CD4-positive, CD25-positive, alpha-beta regulatory T cell (primary cell): ENCODE measurements around the gene TPPP3. TPM values are rescaled to one million over a fixed set of nuclear protein-coding genes. Genes with fewer than 3 reads are reported as not detected.
A peak's percentile ranks its signal among the peaks of the same experiment; 100 is the strongest.

Experiments used
- ATAC-seq, 2 donors: fragments of 150-1000 bp; cut with Tn5 transposase; one replicate each; pipeline ENCODE4 v1.10.0; 2021; ENCODE audit warnings: low read depth in 2 of 2, moderate number of reproducible peaks in 2 of 2, moderate library complexity in 1 of 2
- DNase-seq, 3 donors: peaks; one replicate each; pipeline versions ENCODE4 v3.0.0 to v3.0.0-alpha.2; 2012 to 2022; ENCODE audit warnings: mixed read lengths in 1 of 3
- H3K27ac ChIP-seq: one replicate; pipeline ENCODE4 v1.7.0; 2013; ENCODE audit warnings: mild to moderate bottlenecking, low read length; ENCODE audit not compliant: insufficient read depth, poor library complexity, severe bottlenecking
- H3K27me3 ChIP-seq: one replicate; pipeline ENCODE4 v1.7.0; 2013; ENCODE audit warnings: low read length; ENCODE audit not compliant: control insufficient read depth, insufficient read depth
- H3K36me3 ChIP-seq: one replicate; pipeline ENCODE4 v1.7.0; 2013; ENCODE audit warnings: mild to moderate bottlenecking, low read length, moderate library complexity; ENCODE audit not compliant: control insufficient read depth, insufficient read depth
- H3K4me1 ChIP-seq: 2 replicates; pipeline ENCODE4 v1.7.0; 2013; ENCODE audit warnings: mild to moderate bottlenecking, low read length; ENCODE audit not compliant: insufficient read depth, control insufficient read depth, poor library complexity, severe bottlenecking
- H3K4me3 ChIP-seq: one replicate; pipeline ENCODE4 v1.7.0; 2013; ENCODE audit warnings: low read depth, mild to moderate bottlenecking, low read length, moderate library complexity
- H3K9me3 ChIP-seq, 2 experiments: 1 replicate in 1 of 2; 2 replicates in 1 of 2; pipeline ENCODE4 v1.7.0; 2013; ENCODE audit warnings: low read length in 2 of 2, mild to moderate bottlenecking in 1 of 2, moderate library complexity in 1 of 2; ENCODE audit not compliant: control insufficient read depth in 2 of 2
- H3K27ac Mint-ChIP-seq, 3 donors: one replicate each; pipeline ENCODE4 v1.8.0; 2020 to 2022; ENCODE audit warnings: mild to moderate bottlenecking in 3 of 3, mixed read lengths in 3 of 3, moderate library complexity in 2 of 3
- H3K27me3 Mint-ChIP-seq: one replicate; pipeline ENCODE4 v1.8.0; 2022; ENCODE audit warnings: mild to moderate bottlenecking, mixed read lengths
- H3K36me3 Mint-ChIP-seq: one replicate; pipeline ENCODE4 v1.8.0; 2020; ENCODE audit warnings: mixed read lengths
- H3K4me1 Mint-ChIP-seq, 4 donors: one replicate each; pipeline ENCODE4 v1.8.0; 2020 to 2022; ENCODE audit warnings: mixed read lengths in 4 of 4, mild to moderate bottlenecking in 1 of 4
- H3K4me3 Mint-ChIP-seq, 4 donors: one replicate each; pipeline ENCODE4 v1.8.0; 2020 to 2022; ENCODE audit warnings: mild to moderate bottlenecking in 4 of 4, mixed read lengths in 4 of 4, moderate library complexity in 3 of 4
- H3K9me3 Mint-ChIP-seq, 7 donors: one replicate each; pipeline ENCODE4 v1.8.0; 2020 to 2022; ENCODE audit warnings: mixed read lengths in 7 of 7, mild to moderate bottlenecking in 3 of 7, moderate library complexity in 2 of 7
- polyA plus RNA-seq, 4 donors: library from polyadenylated mRNA; unstranded; fragments of 300-500 nt; fragmentation: Illumina TruSeq; gene quantifications; one replicate each; pipeline ENCODE4 v1.2.3, GENCODE V29; 2021
- total RNA-seq: library from RNA; stranded (reverse); gene quantifications from one replicate; pipeline ENCODE4 v1.2.3, GENCODE V29; 2022

The TPPP3 gene
- total and polyA plus RNA-seq, 5 donors from 2014 or later, result not detected

DNA sequence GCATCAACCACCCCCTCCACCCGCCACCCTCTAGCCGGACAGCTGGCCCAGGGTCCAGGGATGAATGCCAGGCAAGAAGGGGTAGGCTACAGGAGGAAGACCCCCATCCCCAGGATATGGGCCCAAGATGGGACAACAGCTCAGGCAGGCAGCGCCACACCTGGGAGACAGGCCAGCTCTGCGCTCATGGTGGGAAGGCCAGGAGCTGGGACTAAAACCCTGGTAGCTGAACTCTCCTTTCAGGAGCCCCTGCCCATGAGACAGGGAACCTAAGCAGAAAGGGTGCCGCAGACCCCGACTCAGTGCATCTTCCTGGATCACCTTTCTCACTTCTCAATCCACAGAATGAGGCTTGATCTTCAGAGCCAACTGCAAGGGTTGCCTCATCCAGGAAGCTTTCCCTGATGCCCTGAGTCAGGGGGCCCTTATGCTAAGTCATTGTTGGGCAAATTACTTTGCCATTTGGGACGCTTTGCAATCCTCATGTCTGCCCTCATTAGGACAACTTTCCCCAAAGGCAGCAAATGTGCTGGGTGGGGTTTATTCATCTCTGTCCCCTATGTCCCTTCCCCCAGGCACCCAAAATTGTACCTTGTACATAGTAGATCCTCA lies 14.0 kb upstream of the TPPP3 start:
- Mint-ChIP-seq H3K36me3 (no peaks in the 10 kb centered on the region), H3K4me3 (no peak overlapping the region), H3K27ac (no peak overlapping the region), H3K4me1 (no peaks in the 10 kb centered on the region), H3K27me3 (peaks cover 23% of the 10 kb centered on the region), H3K9me3 (peaks cover 0 to 3% (median 0%) of the 10 kb centered on the region in 7 donors)
- no peaks in the 10 kb centered on the region for H3K27me3 ChIP-seq
- no peaks in the 10 kb centered on the region for H3K4me1 ChIP-seq
- H3K9me3 ChIP-seq, result no peaks in the 10 kb centered on the region
- no peaks in the 10 kb centered on the region for H3K36me3 ChIP-seq
- no peak overlapping the region for H3K4me3 ChIP-seq
- DNase-seq (no peak), ATAC-seq (no peak)
- no peak overlapping the region for H3K27ac ChIP-seq

DNA sequence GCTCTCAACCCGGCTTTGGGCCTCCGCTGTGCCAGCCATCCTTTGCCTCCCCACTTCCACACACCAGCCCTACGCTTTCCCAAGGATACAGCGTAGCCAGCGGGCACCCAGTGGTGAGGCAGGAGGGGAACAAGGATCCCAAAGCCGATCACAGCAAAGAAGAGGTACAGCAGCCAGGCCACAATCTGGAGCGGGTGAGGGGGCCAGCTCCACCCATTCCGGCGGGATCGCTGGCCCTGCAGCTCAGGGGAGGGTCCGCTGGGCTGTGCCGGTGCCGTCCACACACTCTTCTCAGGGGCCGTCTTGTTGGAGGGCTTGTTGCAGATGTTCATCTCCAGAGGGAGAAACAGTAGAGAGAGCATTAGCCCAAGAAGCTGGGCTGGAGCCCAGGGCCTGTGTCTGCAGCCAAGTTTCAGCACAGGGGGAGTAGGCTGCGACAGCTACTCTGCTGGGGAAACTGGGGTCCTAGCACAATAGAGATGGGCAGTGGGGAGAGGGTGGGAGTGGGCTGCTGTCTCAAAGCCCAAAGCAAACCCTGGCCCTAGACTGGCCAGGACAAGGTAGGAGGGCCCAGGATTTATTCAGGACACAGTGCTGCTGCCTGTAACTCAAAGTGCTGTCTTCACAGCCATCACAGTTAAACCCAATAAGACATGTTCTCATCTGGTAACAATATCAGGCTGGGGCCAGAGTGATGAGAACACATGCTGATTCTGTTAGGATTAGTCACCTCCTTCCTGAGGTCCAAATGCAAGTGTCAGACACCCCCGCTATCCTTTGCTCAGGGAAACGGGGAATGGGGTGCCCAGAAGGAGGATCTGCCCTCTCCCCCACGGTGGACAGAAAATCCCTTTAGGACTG lies 13.0 kb upstream of the TPPP3 start:
- H3K36me3 Mint-ChIP-seq, result no peaks in the 10 kb centered on the region
- Histone ChIP-seq H3K4me3 (no peak overlapping the region), H3K9me3 (no peaks in the 10 kb centered on the region), H3K27ac (no peak overlapping the region), H3K36me3 (no peaks in the 10 kb centered on the region), H3K4me1 (no peaks in the 10 kb centered on the region), H3K27me3 (no peaks in the 10 kb centered on the region)
- DNase-seq, result no peak
- peaks cover 15% of the 10 kb centered on the region for H3K27me3 Mint-ChIP-seq
- ATAC-seq, result no peak
- no peak overlapping the region for H3K27ac Mint-ChIP-seq
- peaks cover 0 to 3% (median 0%) of the 10 kb centered on the region in 7 donors for H3K9me3 Mint-ChIP-seq
- H3K4me1 Mint-ChIP-seq, result no peaks in the 10 kb centered on the region
- no peak overlapping the region for H3K4me3 Mint-ChIP-seq

DNA sequence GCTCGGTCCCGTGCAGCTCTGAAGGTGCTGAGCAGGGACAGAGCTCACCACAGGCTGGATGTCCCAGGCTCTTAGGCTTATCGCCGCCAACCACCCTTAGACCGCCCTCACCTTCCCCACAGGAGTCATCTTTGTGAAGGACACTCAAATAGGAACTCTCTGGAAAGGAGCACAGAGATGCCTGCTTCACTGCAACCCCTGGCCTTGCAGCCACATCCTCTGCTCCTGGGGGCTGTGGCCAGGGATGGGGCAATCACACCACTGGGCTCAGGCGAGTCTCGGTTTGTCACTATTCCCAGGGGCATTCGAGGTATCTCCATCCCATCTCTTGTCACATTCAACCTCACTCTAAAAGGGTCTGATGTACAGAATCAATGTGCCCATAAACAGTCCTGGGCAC lies 12.0 kb upstream of the TPPP3 start:
- Histone ChIP-seq H3K27ac (no peak overlapping the region), H3K36me3 (no peaks in the 10 kb centered on the region), H3K4me3 (no peak overlapping the region), H3K27me3 (no peaks in the 10 kb centered on the region), H3K9me3 (no peaks in the 10 kb centered on the region), H3K4me1 (no peaks in the 10 kb centered on the region)
- ATAC-seq (no peak), DNase-seq (no peak)
- Mint-ChIP-seq H3K27me3 (peaks cover 14% of the 10 kb centered on the region), H3K27ac (no peak overlapping the region), H3K4me3 (no peak overlapping the region), H3K4me1 (no peaks in the 10 kb centered on the region), H3K9me3 (peaks cover 0 to 3% (median 0%) of the 10 kb centered on the region in 7 donors), H3K36me3 (no peaks in the 10 kb centered on the region)

DNA sequence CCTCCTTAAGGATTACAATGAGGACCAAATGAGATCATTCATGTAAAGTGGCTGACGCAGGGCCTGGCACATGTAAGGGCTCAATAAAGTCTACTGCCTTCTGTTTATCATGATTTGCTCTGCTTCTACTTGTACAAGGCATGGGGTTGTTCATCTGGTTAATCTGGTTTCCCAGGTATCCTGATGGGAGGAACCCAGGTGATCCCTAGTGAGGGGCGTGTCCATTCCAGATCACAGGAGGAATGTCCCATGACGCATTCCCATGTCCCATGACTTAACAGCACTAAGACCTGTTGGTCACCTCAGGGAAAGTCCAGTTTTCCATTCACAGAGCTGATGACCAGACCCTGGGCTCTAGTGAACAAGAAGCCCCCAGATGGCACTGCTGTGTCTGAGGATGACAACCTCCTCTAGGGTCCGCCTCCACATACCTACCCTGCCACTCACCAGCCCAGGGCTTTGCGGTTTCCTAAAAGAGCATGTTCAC lies 11.5 kb upstream of the TPPP3 start:
- ATAC-seq (no peak), DNase-seq (no peak)
- H3K36me3 Mint-ChIP-seq, result no peaks in the 10 kb centered on the region
- H3K27ac Mint-ChIP-seq, result no peak overlapping the region
- Histone ChIP-seq H3K27me3 (no peaks in the 10 kb centered on the region), H3K27ac (no peak overlapping the region), H3K9me3 (no peaks in the 10 kb centered on the region), H3K4me3 (no peak overlapping the region), H3K36me3 (no peaks in the 10 kb centered on the region), H3K4me1 (no peaks in the 10 kb centered on the region)
- peaks cover 14% of the 10 kb centered on the region for H3K27me3 Mint-ChIP-seq
- no peaks in the 10 kb centered on the region for H3K4me1 Mint-ChIP-seq
- H3K9me3 Mint-ChIP-seq, result no peaks in the 10 kb centered on the region
- H3K4me3 Mint-ChIP-seq, result no peak overlapping the region

DNA sequence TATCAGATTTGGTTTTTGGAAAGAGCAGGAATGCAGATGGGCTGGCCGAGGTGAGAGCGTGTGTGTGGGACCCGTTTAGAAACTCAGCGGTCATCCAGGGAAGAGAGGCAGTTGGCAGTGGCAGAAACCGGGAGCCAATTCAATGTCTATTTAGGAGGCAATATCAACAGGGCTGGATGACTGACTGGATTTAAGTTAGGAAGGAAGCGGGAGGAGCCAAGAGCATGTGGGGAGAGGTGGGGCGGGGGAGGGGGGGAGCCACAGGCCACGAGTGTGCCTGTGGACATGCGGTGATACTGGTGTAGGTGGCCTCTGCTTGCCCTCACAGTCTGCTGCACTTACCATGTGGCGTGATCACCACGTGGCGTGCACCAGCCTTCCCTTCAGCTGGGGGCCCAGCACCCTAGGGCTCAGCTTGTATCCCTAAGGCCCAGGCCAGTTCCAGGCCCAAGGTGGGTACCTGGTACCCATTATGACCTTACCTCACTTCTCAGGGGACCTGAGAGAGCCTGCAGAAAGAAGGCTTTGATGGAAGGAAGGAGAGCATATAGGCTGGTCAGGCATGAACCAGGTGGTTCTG lies 10.8 kb upstream of the TPPP3 start:
- Histone ChIP-seq H3K27me3 (no peaks in the 10 kb centered on the region), H3K36me3 (no peaks in the 10 kb centered on the region), H3K27ac (no peak overlapping the region), H3K4me3 (no peak overlapping the region), H3K4me1 (no peaks in the 10 kb centered on the region), H3K9me3 (no peaks in the 10 kb centered on the region)
- DNase-seq (no peak), ATAC-seq (no peak)
- Mint-ChIP-seq H3K4me1 (no peaks in the 10 kb centered on the region), H3K27me3 (peaks cover 14% of the 10 kb centered on the region), H3K36me3 (no peaks in the 10 kb centered on the region), H3K27ac (peak overlapping the region in 1 of 3 donors; percentile 44), H3K4me3 (no peak overlapping the region), H3K9me3 (no peaks in the 10 kb centered on the region)

DNA sequence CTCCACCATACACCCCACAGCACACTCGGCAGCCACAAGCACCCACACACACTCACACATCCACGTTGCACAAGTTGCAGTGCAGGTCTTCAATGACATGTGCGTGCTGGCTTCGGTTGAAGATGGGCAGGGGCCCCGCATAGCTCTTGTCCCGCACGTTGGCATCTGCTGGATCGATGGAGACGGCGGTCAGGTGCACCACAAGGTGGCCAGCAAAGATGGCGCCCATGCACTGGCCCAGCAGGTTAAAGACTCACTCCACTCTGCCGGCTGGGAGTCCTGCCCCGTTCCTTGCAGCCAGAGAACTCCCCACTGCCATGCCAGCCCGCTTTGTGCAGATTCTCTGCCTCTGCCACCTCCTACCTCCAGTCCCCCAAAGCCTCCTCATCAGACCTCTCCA lies 7.6 kb upstream of the TPPP3 start:
- peaks cover 26% of the 10 kb centered on the region for H3K27me3 Mint-ChIP-seq
- no peaks in the 10 kb centered on the region for H3K9me3 ChIP-seq
- no peak for DNase-seq
- no peak overlapping the region for H3K4me3 ChIP-seq
- peaks cover 0 to 2% (median 0%) of the 10 kb centered on the region in 4 donors for H3K4me1 Mint-ChIP-seq
- no peak for ATAC-seq
- H3K9me3 Mint-ChIP-seq, result no peaks in the 10 kb centered on the region
- H3K27ac Mint-ChIP-seq, result no peak overlapping the region
- H3K4me3 Mint-ChIP-seq, result no peak overlapping the region
- H3K36me3 Mint-ChIP-seq, result no peaks in the 10 kb centered on the region
- no peak overlapping the region for H3K27ac ChIP-seq
- no peaks in the 10 kb centered on the region for H3K36me3 ChIP-seq
- no peaks in the 10 kb centered on the region for H3K27me3 ChIP-seq
- H3K4me1 ChIP-seq, result no peaks in the 10 kb centered on the region

DNA sequence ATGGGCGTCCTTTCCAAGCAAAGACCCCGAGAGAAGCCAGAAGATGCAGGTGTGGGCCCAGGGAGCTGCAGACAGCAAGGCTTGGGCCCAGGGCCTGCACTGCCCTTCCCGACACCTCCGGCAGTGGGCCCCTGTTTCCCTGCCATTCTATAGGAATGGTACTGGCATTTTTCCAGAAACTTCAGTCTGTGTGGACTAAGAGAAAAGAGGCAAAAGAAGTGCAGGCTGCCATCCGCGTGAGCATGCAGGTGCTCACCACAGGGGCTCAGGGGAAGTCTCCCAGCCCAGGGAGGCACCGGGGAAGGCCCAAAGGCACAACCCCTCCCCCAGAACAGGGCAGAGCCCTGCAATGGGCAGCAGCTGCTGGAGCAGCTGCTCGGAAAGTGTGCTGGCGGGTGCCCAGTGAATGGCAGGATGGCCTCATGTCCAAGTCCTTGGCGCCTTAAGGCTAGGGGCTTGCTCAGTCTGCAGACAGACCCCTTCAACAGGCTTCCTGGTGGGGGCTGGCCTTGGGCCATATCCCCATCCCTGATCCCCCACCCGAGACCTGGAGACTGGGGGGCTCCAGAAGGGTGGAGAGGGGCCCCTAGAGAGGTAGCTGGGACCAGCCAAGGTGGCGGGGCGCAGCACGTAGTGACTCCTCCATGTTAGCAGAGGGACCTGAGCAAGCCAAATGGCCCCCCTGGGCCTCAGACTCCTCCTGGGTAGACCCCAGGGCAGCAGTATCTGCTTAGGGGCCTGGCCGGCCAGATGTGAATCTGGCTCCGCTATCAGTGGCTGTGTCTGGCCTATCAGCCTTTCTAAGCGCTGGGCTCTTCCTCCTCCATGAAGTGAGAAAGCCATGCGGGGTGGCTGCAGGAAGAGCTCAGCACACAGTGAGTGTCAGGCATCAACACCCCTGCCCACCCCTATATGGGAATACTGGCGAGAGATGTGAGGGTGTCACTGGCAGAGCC lies 6.7 kb upstream of the TPPP3 start:
- ATAC-seq, result no peak
- DNase-seq, result no peak
- Mint-ChIP-seq H3K36me3 (no peaks in the 10 kb centered on the region), H3K9me3 (no peaks in the 10 kb centered on the region), H3K4me1 (peaks cover 0 to 6% (median 0%) of the 10 kb centered on the region in 4 donors), H3K27ac (no peak overlapping the region), H3K4me3 (no peak overlapping the region), H3K27me3 (peaks cover 32% of the 10 kb centered on the region)
- Histone ChIP-seq H3K9me3 (no peaks in the 10 kb centered on the region), H3K36me3 (no peaks in the 10 kb centered on the region), H3K4me1 (no peaks in the 10 kb centered on the region), H3K4me3 (no peak overlapping the region), H3K27ac (no peak overlapping the region), H3K27me3 (no peaks in the 10 kb centered on the region)
